A673 (cell line): Measurements from ENCODE around the gene DHRS12. TPM values are rescaled to one million over a fixed set of nuclear protein-coding genes. Genes with fewer than 3 reads are reported as not detected.

Experiments
- BruUV-seq: library from RNA; stranded (reverse); fragments of 400-500 nt; replicated peaks from 2 replicates; lab custom pipeline; 2021; lab: Mats Ljungman, UMichigan
- CTCF ChIA-PET: fragments of 300-600 bp; sonication (Branson Sonifier 250); formaldehyde crosslinking; loops from one replicate; lab custom pipeline; 2022; ENCODE audit warnings: antibody characterized with exemption; lab: Charles Lee
- POLR2A ChIA-PET: fragments of 300-600 bp; sonication (Branson Sonifier 250); formaldehyde crosslinking; loops from one replicate; lab custom pipeline; 2022; ENCODE audit warnings: antibody characterized with exemption; ENCODE audit not compliant: low non-redundant PET; lab: Charles Lee
- DNase-seq: peaks from one replicate; pipeline ENCODE4 v3.0.0-alpha.2; 2015; ENCODE audit warnings: low spot score
- H3K27ac ChIP-seq: fragments of 200-600 bp; sonication (generic); 2 replicates; pipeline ENCODE4 v1.5.1; 2016; ENCODE audit warnings: mixed run types, low read depth, mild to moderate bottlenecking, mixed read lengths, antibody characterized with exemption, low read length; ENCODE audit not compliant: poor library complexity, severe bottlenecking
- H3K27me3 ChIP-seq: fragments of 200-600 bp; sonication (generic); replicated peaks from 2 replicates; pipeline ENCODE4 v1.6.1; 2017; ENCODE audit warnings: mixed run types, low read depth, mild to moderate bottlenecking, mixed read lengths, antibody characterized with exemption, low read length; ENCODE audit not compliant: insufficient read depth, poor library complexity
- H3K36me3 ChIP-seq: fragments of 200-600 bp; sonication (generic); 2 replicates; pipeline ENCODE4 v1.6.1; 2016; ENCODE audit warnings: mixed run types, mild to moderate bottlenecking, mixed read lengths, antibody characterized with exemption, low read length; ENCODE audit not compliant: insufficient read depth, poor library complexity, severe bottlenecking
- H3K4me1 ChIP-seq: fragments of 200-600 bp; sonication (generic); 2 replicates; pipeline ENCODE4 v1.6.1; 2017; ENCODE audit warnings: mixed run types, mild to moderate bottlenecking, mixed read lengths, antibody characterized with exemption, low read length; ENCODE audit not compliant: insufficient read depth, poor library complexity, severe bottlenecking
- H3K4me3 ChIP-seq: fragments of 200-600 bp; sonication (generic); 2 replicates; pipeline ENCODE4 v1.5.1; 2016; ENCODE audit warnings: low read depth, mixed run types, mild to moderate bottlenecking, mixed read lengths, low read length; ENCODE audit not compliant: poor library complexity, severe bottlenecking
- H3K9me3 ChIP-seq: fragments of 200-600 bp; sonication (generic); 2 replicates; pipeline ENCODE4 v1.6.1; 2016; ENCODE audit warnings: mixed run types, low read depth, mild to moderate bottlenecking, mixed read lengths, antibody characterized with exemption, low read length; ENCODE audit not compliant: poor library complexity, severe bottlenecking
- EZH2 ChIP-seq: fragments of 200-600 bp; sonication (generic); IDR thresholded peaks from 2 replicates; pipeline ENCODE4 v1.6.1; 2017; ENCODE audit warnings: borderline replicate concordance, low read depth, mild to moderate bottlenecking, mixed read lengths, antibody characterized with exemption, low read length; ENCODE audit not compliant: poor library complexity, severe bottlenecking
- intact Hi-C: fragments of 100-400 bp; cut with micrococcal nuclease; formaldehyde crosslinking; loops from one replicate; pipeline ENCODE4 v1.10.0; 2022; ENCODE audit not compliant: unreplicated experiment
- total RNA-seq: library from RNA; stranded (reverse); gene quantifications from 2 replicates; pipeline ENCODE4 v1.2.3, GENCODE V29; 2021
- TF ChIP-seq, protein P1 (sequence below): fragments of 300-800, 200-600 bp; sonication (generic); conservative IDR thresholded peaks from 2 replicates; pipeline ENCODE4 v1.5.1; 2017; ENCODE audit warnings: low read depth, mild to moderate bottlenecking, antibody characterized with exemption, low read length, moderate library complexity, mixed read lengths

The DHRS12 gene
- total RNA-seq, 1 experiment from 2014 or later = 2.8 TPM

DNA sequence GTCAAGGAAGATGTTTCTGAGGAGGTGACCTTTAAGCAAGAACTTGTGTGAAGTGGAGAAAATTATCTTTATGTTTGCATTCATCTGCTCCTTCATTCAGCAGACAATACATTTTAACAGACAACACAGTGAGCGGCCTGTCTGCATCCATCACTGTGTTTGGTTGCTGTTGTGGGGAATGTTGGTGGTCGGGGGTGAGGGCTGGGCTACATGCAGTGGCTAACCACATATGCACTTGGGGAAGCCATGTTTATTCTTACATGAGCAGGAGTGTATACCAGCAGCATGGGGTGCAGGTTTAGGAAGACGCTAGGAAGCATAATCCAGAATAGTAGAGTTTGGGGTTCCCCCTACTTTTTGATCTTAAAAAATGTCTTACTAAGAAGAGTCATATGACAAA is 66.4 kb downstream of the DHRS12 start:
- BruUV-seq = no TSS peak
- ChIA-PET POLR2A (no interaction called here), CTCF (no interaction called here)
- intact Hi-C loops = no loop called here
- no peak overlapping the region for H3K4me3 ChIP-seq
- no peaks in the 10 kb centered on the region for H3K9me3 ChIP-seq
- no peak overlapping the region for H3K27ac ChIP-seq
- H3K36me3 ChIP-seq = peaks cover 27% of the 10 kb centered on the region
- peaks cover 17% of the 10 kb centered on the region for H3K4me1 ChIP-seq
- DNase-seq = no peak
- H3K27me3 ChIP-seq = no peaks in the 10 kb centered on the region
- TF ChIP-seq, protein P1, sequence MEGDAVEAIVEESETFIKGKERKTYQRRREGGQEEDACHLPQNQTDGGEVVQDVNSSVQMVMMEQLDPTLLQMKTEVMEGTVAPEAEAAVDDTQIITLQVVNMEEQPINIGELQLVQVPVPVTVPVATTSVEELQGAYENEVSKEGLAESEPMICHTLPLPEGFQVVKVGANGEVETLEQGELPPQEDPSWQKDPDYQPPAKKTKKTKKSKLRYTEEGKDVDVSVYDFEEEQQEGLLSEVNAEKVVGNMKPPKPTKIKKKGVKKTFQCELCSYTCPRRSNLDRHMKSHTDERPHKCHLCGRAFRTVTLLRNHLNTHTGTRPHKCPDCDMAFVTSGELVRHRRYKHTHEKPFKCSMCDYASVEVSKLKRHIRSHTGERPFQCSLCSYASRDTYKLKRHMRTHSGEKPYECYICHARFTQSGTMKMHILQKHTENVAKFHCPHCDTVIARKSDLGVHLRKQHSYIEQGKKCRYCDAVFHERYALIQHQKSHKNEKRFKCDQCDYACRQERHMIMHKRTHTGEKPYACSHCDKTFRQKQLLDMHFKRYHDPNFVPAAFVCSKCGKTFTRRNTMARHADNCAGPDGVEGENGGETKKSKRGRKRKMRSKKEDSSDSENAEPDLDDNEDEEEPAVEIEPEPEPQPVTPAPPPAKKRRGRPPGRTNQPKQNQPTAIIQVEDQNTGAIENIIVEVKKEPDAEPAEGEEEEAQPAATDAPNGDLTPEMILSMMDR = no peak
- no peak for TF ChIP-seq EZH2

DNA sequence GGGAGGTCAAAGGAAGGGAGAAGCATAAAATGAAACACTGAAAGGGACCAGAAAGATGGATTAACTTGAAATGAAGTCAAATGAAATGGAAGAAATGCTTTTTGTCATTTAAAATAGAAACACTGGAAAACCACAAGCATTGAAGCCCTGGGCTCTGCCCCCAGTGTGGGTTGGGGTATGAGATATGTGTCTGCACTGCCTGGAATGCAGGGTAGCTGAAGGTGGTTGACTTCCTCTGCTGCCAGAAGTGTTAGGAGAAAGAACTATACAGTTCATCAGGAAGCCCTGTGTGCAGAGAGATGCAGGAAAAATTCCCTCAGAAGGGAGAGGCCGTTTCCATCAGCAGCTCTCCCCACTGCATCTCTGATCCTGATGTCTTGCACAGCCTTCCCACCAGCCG is 69.2 kb downstream of the DHRS12 start:
- H3K36me3 ChIP-seq = peaks cover 10% of the 10 kb centered on the region
- no peak for DNase-seq
- H3K4me3 ChIP-seq = no peak overlapping the region
- no peaks in the 10 kb centered on the region for H3K27me3 ChIP-seq
- intact Hi-C loops = loop anchor here (5.0 kb wide), 2 partner anchors 142 to 282 kb away; partner anchors contain the start of gene INTS6
- H3K9me3 ChIP-seq = no peaks in the 10 kb centered on the region
- no TSS peak for BruUV-seq
- CTCF ChIA-PET = no interaction called here
- H3K4me1 ChIP-seq = peaks cover 43% of the 10 kb centered on the region
- POLR2A ChIA-PET = no interaction called here
- TF ChIP-seq, protein P1 = no peak
- no peak for TF ChIP-seq EZH2
- no peak overlapping the region for H3K27ac ChIP-seq

DNA sequence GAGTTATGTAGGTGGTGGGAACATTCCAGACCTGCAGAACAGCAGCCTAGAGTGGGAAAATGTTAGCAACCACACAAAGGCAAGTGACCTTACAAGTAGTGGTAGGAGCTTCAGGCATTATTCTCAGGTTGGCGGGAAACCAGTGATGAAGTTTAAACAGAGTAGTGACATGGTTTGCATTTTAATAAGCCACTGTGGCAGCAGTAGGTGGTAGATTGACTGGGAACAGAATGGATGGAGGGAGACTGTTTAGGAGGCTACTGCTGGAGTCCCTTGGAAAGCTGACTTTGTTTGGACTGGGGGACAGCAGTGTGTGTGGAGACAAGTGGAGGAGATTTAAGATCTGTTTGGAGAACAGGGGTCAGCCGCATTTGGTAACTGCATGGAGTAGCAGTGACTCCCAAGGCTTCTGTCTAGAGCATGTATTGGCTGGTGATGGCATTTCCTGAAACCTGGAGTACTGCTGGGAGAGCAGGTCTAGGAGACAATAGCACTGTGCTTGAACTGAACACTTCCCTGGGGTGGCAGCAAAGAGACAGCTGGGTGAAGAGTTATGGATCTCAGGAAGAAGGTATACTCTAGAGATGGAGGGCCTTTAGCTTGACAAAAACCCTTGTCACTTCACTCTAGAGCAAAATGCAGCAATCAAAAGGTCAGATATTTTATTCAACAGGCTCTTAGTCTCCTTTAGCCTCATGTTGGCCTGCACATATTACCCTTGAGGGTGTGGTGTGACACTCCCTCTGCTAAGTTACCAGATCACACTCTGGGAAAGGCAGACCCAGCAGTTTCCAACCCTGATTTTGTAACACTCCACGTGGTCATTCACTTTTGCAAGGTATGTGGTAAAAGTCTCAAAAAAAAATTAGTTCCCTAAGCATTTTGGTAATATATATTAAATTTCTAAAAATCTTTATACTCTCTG is 70.3 kb downstream of the DHRS12 start:
- TF ChIP-seq, protein P1 = no peak
- no peak for TF ChIP-seq EZH2
- intact Hi-C loops = loop anchor here (5.0 kb wide), 2 partner anchors 141 to 281 kb away; partner anchors contain the start of gene INTS6
- Histone ChIP-seq H3K27me3 (no peaks in the 10 kb centered on the region), H3K4me3 (no peak overlapping the region), H3K27ac (peak overlapping the region; percentile 26), H3K9me3 (no peaks in the 10 kb centered on the region), H3K36me3 (no peaks in the 10 kb centered on the region), H3K4me1 (peaks cover 55% of the 10 kb centered on the region)
- BruUV-seq = no TSS peak
- POLR2A ChIA-PET = no interaction called here
- CTCF ChIA-PET = interaction anchor here (1.0 kb wide), 1 partner anchor 9 kb away, joined by 3 read pairs; no protein-coding TSS in a partner anchor
- peak; percentile 63 for DNase-seq
